Glomerular visceral epithelial cell (primary cell): ENCODE results near the gene FOXG1.

Experiments
- DNase-seq: peaks from one replicate; pipeline ENCODE4 v3.0.0-alpha.2; 2016; ENCODE audit errors: extremely low spot score

The FOXG1 gene

GRCh38 chr14:28761438-28762291, 4.9 kb upstream of the FOXG1 start:
- no peak for DNase-seq

DNA sequence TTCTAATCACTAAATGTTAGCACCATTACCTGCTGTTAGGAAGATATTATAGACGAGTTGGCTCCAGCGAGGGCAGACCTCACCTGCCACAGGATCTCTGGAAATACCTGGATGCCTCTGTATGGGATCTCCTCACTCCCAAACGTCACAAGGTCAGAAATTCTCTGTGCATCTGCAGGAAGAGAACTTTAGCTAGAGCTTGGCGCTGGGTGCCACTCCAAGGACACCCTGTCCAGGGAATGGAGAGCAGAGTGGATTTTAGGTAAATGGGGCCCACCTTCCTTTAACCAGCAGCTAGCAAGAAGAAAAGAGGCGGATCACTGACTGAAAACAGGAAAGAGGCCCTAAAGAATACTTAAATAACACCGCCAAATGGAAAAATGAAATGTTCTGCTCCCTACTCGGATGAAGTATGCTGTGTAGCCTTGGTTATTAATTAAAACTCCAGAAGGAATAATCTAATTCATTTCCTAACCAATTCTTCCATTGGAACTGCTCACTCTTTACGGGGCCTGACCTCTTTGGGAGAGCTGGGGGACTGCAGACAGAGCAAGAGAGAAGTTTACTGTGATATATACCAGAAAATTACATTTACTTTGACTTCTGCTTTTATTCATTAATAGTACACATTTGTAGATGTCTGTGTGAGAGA, 4.2 kb upstream of the FOXG1 start:
- DNase-seq = no peak

DNA sequence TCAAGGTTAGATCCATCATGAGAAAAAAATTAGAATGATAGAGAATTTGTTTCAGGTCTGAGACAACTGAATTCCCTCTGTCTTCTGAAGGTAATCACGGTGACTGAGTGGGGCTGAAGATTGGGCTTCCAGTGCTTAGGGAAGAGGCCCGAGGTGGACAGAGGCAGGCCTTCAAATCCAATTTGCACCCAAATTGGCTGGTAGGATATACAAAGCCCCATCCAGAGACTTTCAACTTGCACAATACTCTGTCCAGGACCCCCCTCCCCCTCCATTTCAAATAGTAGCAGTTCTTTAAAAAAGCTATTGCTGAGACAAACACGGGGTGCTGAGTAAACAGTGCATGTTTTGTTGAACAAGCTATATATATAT, 3.6 kb upstream of the FOXG1 start:
- DNase-seq = no peak

DNA sequence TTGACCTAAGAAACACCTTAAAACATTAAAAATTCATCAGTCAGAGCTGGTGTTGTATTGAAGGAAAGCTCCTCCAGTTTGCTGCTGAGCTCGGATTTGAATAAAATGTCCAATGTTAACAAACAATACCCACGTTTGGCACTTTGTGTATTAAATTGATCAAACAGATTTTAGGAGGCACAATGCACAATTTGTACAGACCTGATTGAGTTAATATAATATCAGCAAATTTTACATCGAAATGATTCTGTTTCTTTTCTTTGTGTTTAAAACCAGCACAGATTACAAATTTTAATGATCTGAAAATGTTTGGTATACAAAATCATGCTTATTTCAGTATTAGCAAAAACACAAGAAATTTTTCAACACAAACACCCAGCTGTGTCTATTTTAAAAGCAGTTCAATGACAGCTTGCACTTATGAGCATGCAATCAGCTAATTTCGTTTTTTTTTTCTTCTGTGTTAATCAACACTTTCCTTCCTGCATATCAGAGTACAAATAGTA, 2.8 kb upstream of the FOXG1 start:
- DNase-seq = no peak

GRCh38 chr14:28764257-28765160, 2.1 kb upstream of the FOXG1 start:
- DNase-seq = peak; percentile 67

DNA sequence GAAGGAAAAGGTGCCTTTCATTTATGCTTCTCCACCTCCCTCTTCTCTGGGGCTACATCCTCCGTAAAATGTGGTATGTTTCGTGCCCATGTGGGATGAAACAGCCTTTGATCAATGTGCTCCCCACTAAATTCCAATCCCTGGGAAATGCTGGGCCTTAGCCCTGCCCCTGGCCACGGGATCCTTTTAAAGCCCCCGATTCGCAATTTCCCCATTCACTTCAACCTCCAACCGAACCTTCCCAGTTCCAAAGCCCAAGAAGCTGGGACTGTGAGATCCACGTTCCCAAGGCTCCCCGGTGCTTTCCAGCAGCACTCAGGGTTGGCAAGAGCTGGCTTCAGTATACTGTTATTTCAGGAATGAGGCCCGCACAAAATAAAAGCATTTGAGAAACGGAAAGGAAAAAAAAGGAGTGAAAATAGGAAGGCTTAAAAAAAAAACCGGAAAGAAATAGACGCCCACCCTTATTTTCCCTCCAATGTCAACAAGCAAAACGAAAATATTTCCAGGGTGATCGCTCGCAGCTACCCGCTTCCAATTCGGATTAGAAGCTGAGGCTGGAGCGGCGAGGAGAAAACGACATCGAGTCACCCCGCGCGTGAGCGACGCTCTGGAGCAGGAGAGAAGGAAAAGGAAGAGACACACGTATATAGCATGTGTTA, 1.3 kb upstream of the FOXG1 start:
- DNase-seq = peak; percentile 20

DNA sequence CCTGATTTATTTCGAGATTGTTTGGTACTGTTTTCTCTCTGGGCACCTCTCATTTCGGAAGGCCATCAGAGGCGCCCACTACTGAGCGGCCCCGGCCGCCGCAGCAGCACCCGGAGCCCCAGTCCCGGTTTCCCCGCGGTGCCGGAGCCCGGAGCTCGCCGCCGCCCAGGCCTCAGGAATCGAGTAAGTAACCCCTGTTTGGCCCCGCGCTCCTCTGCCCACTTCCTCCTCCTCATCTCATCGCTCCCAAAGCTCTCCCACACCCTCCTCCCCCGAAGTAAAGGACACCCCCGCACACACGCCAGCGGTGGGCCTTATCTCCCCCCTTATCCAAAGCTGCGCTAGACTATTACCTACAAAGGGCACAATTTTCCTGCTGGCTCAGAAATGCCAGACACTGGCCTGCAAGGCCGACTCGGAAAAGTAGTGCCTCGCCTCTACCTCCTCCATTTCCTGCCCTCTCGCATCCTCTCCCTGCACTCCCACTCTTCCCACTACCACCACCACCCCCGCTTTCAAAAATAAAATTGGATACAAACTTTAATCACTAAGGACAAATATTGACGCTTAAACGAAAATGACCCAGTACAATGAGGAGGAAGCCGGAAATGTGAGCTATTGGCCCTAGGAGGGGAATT, 637 bp upstream of the FOXG1 start:
- no peak for DNase-seq

GRCh38 chr14:28767030-28767852, 654 bp downstream of the FOXG1 start:
- no peak for DNase-seq

GRCh38 chr14:28767853-28768741, 1.5 kb downstream of the FOXG1 start:
- DNase-seq = peak; percentile 66

GRCh38 chr14:28769276-28769880, 2.8 kb downstream of the FOXG1 start:
- DNase-seq = no peak

- no peak for DNase-seq
Observed at GRCh38 chr14:28770061-28770460, 3.5 kb downstream of the FOXG1 start.

GRCh38 chr14:28770630-28771029, 4.0 kb downstream of the FOXG1 start:
- DNase-seq = no peak

GRCh38 chr14:28771168-28771567, 4.6 kb downstream of the FOXG1 start:
- no peak for DNase-seq

GRCh38 chr14:28772613-28773012, 6.0 kb downstream of the FOXG1 start:
- DNase-seq = peak; percentile 21

DNA sequence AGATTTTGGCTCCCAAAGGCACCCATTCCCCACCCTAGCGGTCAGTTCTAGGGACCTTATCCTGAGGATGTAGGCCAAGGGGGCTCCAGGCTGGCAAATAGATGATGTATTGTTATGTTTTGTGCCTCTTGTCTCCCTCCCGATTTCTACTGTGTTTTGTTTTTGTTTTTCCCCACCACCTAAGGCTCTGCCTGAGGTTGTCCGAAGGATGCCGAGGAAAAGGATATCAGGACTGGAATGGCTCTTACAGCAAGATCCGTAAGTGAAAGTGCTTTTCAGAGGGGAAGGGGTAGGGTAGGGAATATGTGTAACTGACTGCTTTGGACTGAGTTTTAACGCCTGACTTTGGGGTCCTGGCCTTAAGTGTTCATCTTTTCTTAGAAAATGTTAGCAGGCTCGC, 6.6 kb downstream of the FOXG1 start:
- DNase-seq = no peak

GRCh38 chr14:28773861-28774691, 7.5 kb downstream of the FOXG1 start:
- peak; percentile 68 for DNase-seq

GRCh38 chr14:28774764-28775735, 8.5 kb downstream of the FOXG1 start:
- DNase-seq = no peak
